GM06990 (cell line): ENCODE results near the gene FASTKD2.

ENCODE experiments used
- DNase-seq: peaks from one replicate; pipeline ENCODE4 v3.0.0-alpha.2; 2011; ENCODE audit not compliant: insufficient read length; ENCODE audit errors: extremely low read depth
- H3K27me3 ChIP-seq: replicated peaks from 2 replicates; pipeline ENCODE4 v1.6.0; 2011; ENCODE audit warnings: low read length; ENCODE audit not compliant: control insufficient read depth, insufficient read depth
- H3K36me3 ChIP-seq: 2 replicates; pipeline ENCODE4 v1.5.1; 2011; ENCODE audit warnings: low read length; ENCODE audit not compliant: control insufficient read depth, insufficient read depth
- H3K4me3 ChIP-seq: replicated peaks from 2 replicates; pipeline ENCODE4 v1.5.1; 2011; ENCODE audit warnings: low read depth, mild to moderate bottlenecking, control low read depth, low read length
- TF ChIP-seq, protein P1 (sequence below): IDR thresholded peaks from 2 replicates; pipeline ENCODE4 v1.5.1; 2011; ENCODE audit warnings: low read length, control low read depth, mild to moderate bottlenecking, inconsistent platforms; ENCODE audit not compliant: insufficient read depth, poor library complexity, severe bottlenecking

The FASTKD2 gene

DNA sequence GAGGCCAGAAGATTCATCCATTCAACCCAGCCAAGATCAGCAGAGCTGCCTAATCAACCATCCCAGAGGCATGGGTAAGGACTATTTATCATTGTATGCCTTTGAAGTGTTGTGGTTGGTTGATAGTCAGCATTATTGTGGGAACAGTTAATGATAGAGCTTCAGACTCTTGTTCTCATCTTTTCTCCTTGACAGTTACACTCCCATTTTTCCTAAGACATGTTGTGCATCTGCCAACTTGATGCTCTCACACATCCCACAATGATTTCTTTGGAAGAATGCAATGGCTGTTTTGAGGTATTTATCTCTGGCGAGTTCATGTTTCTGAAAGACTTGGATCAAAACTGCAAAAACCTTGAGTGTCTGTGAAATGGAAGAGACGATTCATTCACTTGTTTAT, 55.4 kb downstream of the FASTKD2 start:
- Histone ChIP-seq H3K36me3 (no peaks in the 10 kb centered on the region), H3K4me3 (no peak overlapping the region), H3K27me3 (no peaks in the 10 kb centered on the region)
- DNase-seq, result no peak
- TF ChIP-seq, protein P1, sequence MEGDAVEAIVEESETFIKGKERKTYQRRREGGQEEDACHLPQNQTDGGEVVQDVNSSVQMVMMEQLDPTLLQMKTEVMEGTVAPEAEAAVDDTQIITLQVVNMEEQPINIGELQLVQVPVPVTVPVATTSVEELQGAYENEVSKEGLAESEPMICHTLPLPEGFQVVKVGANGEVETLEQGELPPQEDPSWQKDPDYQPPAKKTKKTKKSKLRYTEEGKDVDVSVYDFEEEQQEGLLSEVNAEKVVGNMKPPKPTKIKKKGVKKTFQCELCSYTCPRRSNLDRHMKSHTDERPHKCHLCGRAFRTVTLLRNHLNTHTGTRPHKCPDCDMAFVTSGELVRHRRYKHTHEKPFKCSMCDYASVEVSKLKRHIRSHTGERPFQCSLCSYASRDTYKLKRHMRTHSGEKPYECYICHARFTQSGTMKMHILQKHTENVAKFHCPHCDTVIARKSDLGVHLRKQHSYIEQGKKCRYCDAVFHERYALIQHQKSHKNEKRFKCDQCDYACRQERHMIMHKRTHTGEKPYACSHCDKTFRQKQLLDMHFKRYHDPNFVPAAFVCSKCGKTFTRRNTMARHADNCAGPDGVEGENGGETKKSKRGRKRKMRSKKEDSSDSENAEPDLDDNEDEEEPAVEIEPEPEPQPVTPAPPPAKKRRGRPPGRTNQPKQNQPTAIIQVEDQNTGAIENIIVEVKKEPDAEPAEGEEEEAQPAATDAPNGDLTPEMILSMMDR, result no peak

DNA sequence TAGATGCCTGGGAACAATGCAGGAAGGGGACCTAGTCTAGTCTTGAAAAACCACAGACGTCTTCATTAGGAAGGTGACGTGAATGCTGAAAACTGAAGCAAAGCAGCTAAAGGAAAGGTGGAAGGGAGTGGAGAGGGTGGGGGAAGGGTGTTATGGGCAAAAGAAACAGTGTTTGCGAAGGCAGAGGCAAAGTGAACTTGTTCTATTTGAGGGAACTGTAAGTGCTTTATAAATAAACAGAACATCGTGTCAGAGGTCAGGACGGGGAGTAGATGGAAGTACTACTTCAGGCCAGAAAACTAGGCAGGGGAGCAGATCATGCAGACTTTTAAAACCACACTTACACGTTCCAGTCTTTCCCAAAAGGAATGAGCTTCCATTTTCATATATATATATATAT, 57.8 kb downstream of the FASTKD2 start:
- TF ChIP-seq, protein P1, result no peak
- Histone ChIP-seq H3K27me3 (no peaks in the 10 kb centered on the region), H3K4me3 (no peak overlapping the region), H3K36me3 (no peaks in the 10 kb centered on the region)
- no peak for DNase-seq

DNA sequence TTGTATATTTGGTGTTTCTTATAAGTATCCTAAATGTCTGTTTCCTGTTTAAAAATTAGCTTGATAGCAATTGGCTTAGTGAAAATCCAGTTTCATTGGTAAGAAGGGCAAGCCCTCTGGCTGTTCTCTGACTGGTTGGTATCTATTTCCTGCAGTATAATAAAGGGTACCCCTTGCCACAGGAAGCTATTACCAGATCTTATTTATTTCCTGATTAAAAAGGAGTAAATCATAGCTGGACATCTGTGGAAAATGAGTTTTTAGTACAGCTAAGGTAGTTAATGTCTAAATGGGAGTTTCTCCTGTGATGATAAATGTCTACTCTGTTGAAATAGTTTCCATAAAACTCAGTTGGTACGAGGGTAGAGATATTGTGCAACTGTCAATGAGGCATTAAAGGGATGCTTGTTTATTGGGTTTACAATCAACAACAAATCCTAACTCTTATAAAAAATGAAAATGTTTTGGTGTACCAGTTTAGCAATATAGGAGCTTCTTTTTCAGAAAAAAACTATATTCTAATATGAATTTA, 58.7 kb downstream of the FASTKD2 start:
- H3K27me3 ChIP-seq, result no peaks in the 10 kb centered on the region
- DNase-seq, result no peak
- H3K4me3 ChIP-seq, result no peak overlapping the region
- TF ChIP-seq, protein P1, result no peak
- H3K36me3 ChIP-seq, result no peaks in the 10 kb centered on the region

- TF ChIP-seq, protein P1, result no peak
- Histone ChIP-seq H3K4me3 (no peak overlapping the region), H3K27me3 (no peaks in the 10 kb centered on the region), H3K36me3 (no peaks in the 10 kb centered on the region)
- no peak for DNase-seq
Observed at GRCh38 chr2:206824993-206825392, 59.6 kb downstream of the FASTKD2 start.

GRCh38 chr2:206831442-206831995, 66.1 kb downstream of the FASTKD2 start:
- TF ChIP-seq, protein P1, result no peak
- no peak for DNase-seq
- Histone ChIP-seq H3K4me3 (no peak overlapping the region), H3K27me3 (no peaks in the 10 kb centered on the region), H3K36me3 (no peaks in the 10 kb centered on the region)

- DNase-seq, result no peak
- no peak overlapping the region for H3K4me3 ChIP-seq
- no peaks in the 10 kb centered on the region for H3K36me3 ChIP-seq
- H3K27me3 ChIP-seq, result no peaks in the 10 kb centered on the region
- TF ChIP-seq, protein P1, result no peak
Observed at GRCh38 chr2:206832873-206833272, 67.5 kb downstream of the FASTKD2 start.
